Pancreas (tissue), 10 donors: ENCODE results near the gene FIBIN. TPM values are rescaled to one million over a fixed set of nuclear protein-coding genes. Genes with fewer than 3 reads are reported as not detected.

Source experiments
- ATAC-seq, 4 donors: fragments of 200-7000 bp; cut with Tn5 transposase; one replicate each; pipeline versions ENCODE4 v1.8.0 to v1.9.1; 2020; ENCODE audit warnings: mild to moderate bottlenecking in 4 of 4, moderate library complexity in 4 of 4
- DNase-seq, 6 donors: peaks; one replicate each; pipeline ENCODE4 v3.0.0-alpha.2; 2020
- FAIRE-seq: peaks from 2 replicates; lab custom pipeline; 2012; peaks lifted over from hg19 to GRCh38; lab: Jason Lieb, UNC
- H3K27ac ChIP-seq, 4 donors: fragments of 200-600 bp; sonication (generic); 1 replicate in 3 of 4; 2 replicates in 1 of 4; pipeline versions ENCODE4 v1.5.0 to v1.8.0; 2020
- H3K27me3 ChIP-seq, 4 donors: fragments of 200-600 bp; one replicate each; pipeline ENCODE4 v1.8.0; 2021
- H3K36me3 ChIP-seq, 3 donors: fragments of 200-600 bp; sonication (generic) in 1 of 3; one replicate each; pipeline versions ENCODE4 v1.5.0 to v1.8.0; 2020 to 2021
- H3K4me1 ChIP-seq, 3 donors: fragments of 200-600 bp; one replicate each; pipeline ENCODE4 v1.8.0; 2021
- H3K4me3 ChIP-seq, 4 donors: fragments of 200-600 bp; sonication (generic) in 2 of 4; one replicate each; pipeline versions ENCODE4 v1.5.0 to v1.8.0; 2020 to 2021
- H3K9me3 ChIP-seq, 4 donors: fragments of 200-600 bp; one replicate each; pipeline ENCODE4 v1.8.0; 2021
- CTCF ChIP-seq, 4 donors: fragments of 200-600 bp; sonication (generic) in 3 of 4; IDR thresholded peaks; one replicate each; pipeline versions ENCODE4 v1.5.0 to v1.8.0; 2021; ENCODE audit warnings: antibody characterized with exemption in 4 of 4
- WGBS, 2 donors: extraction: QIAGEN DNeasy Blood & Tissue Kit; methylation state at CpG; one replicate each; pipeline ENCODE4 v1.1.7; 2013; 5-methylcytosine and 5-hydroxymethylcytosine counted together
- intact Hi-C, 3 donors: fragments of 100-400 bp; cut with DNase I; formaldehyde crosslinking; loops; one replicate each; pipeline versions ENCODE4 v1.11.1 to v1.14.2; 2022
- polyA plus RNA-seq, 2 donors: library from polyadenylated mRNA; stranded (reverse); fragments of 200-250 nt; gene quantifications; one replicate each; pipeline ENCODE4 v1.2.3, GENCODE V29; 2013
- total RNA-seq, 6 donors: library from RNA; stranded (reverse); fragmentation: NEBNext Ultra II Directional in 4 of 6; extraction: Animal tissue kit (Norgen Biotek cat#: 25700) in 4 of 6; gene quantifications; one replicate each; pipeline versions ENCODE4 v1.2.1 to v1.2.4, GENCODE V29; 2021 to 2023
- donor health status: healthy with polysubstance abuse.
- donor health status: DM: no; HTN: no; CAD: no; lungs with moderate emphysema.
- donor health status: DM: no; HTN: no; CAD: no.
- donor health status: control.
- donor health status: control.
- donor health status: Bipolar disorder and iron deficiency.
- donor health status: DM: yes; HTN: yes; CAD: no.
- donor health status: DM: no; HTN: no; CAD: no.
- donor health status: DM: no; HTN: no; CAD: no.
- donor health status: DM: yes; HTN: yes; CAD: no.

Gene FIBIN
- total and polyA plus RNA-seq, 8 donors = 1.0 to 4.5 (median 2.0) TPM

DNA sequence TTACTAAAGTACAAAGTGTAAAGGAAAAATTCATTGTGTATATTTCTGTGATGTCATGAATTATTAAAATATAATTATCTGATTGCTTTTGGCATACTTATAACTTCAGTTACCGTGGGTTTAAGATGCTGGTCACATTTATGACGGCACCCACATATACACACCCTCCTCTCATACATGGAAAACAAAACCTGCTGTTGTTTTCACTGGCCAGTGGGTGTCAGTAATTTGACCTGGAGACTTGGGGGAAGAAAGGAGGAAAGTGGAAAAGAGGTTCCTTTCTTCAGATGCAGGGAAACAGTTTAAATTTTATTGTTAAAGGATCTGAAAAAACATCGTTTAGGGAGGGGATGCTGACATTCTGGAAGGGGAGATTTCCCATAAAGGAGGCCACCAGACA, 46.0 kb downstream of the FIBIN start:
- intact Hi-C loops = no loop called here

GRCh38 chr11:27040302-27041115, 46.6 kb downstream of the FIBIN start, which contains the start of gene BBOX1:
BBOX1 (plus strand) TSS chr11:27040815; CDS start chr11:27055431, 14,616 bp downstream.
- no peak within 1 kb of the TSS for H3K4me3 ChIP-seq
- WGBS, 2 donors = 37 to 48% methylated on average over 4 of the region's 4 CpGs
- intact Hi-C loops = no loop called here
- no peak for TF ChIP-seq CTCF (IDR thresholded peaks at IDR 0.05)
- H3K27ac ChIP-seq = peak within 1 kb of the TSS in 2 of 4 donors; percentile 21 to 44
- H3K27me3 ChIP-seq = no peaks in the 10 kb centered on the region
- ATAC-seq (peak; percentile 38 to 76 (median 70)), FAIRE-seq (no peak), DNase-seq (peak in 3 of 6 donors; percentile 23 to 38 (median 27))
- no peaks in the 10 kb centered on the region for H3K9me3 ChIP-seq
- no peaks in the 10 kb centered on the region for H3K4me1 ChIP-seq
- H3K36me3 ChIP-seq = no peaks in the 10 kb centered on the region

More for the DNA sequence above, 46.0 kb downstream of the FIBIN start:
- Histone ChIP-seq H3K9me3 (no peaks in the 10 kb centered on the region), H3K36me3 (no peaks in the 10 kb centered on the region), H3K27ac (peak overlapping the region in 2 of 4 donors; percentile 21 to 44), H3K4me1 (no peaks in the 10 kb centered on the region), H3K4me3 (no peak overlapping the region), H3K27me3 (no peaks in the 10 kb centered on the region)
- no peak for ATAC-seq
- TF ChIP-seq CTCF (IDR thresholded peaks at IDR 0.05) = no peak
- no peak for DNase-seq
- 48 to 58% methylated on average over 3 of the region's 3 CpGs for WGBS, 2 donors
- FAIRE-seq = no peak

DNA sequence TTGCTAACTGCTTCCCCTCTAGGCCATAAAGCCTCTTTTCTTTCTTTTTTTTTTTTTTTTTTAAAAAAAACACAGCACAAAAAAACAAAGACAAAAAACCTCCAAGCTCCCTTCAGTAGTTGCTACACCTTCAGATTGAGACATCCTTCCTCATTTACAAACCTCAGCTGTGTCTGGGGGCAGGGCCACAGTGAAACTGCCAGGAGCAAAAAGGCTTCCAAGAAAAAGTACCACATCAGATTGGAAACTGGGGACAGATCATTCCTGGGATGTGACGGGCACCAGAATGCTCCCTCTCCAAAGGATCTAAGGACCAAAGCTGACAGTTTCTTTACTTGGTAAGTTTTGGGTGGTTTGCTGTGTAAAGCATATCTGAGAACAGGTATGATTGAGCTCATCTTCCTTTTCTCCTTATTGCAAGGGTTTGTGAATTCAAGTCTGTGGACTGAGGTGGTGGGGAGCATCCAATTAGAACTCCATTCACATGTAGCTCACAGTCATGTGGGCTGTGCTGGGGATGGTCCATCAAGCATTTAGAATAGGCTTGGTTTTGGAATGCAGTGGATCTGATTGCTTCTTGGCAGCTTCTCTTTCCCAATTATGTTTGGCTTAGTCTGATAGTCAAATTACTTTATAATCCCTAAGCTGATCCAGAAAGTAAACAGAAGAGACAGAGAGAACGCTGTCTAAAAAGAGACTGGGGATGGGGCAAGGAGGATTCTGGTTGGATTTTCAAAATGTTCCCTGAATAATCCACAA, 47.4 kb downstream of the FIBIN start:
- Histone ChIP-seq H3K9me3 (no peaks in the 10 kb centered on the region), H3K4me3 (no peak overlapping the region), H3K36me3 (no peaks in the 10 kb centered on the region), H3K27ac (peak overlapping the region in 2 of 4 donors; percentile 21 to 44), H3K4me1 (no peaks in the 10 kb centered on the region), H3K27me3 (no peaks in the 10 kb centered on the region)
- 49 to 59% methylated on average over 2 of the region's 2 CpGs for WGBS, 2 donors
- FAIRE-seq (no peak), DNase-seq (no peak), ATAC-seq (peak in 1 of 4 donors; percentile 27)
- no peak for TF ChIP-seq CTCF (IDR thresholded peaks at IDR 0.05)
- intact Hi-C loops = no loop called here

Other genes starting within 250 kb of the FIBIN start
- 1 to 10 TPM in 2 of 6 donors, under 1 TPM in 4; 0.14 to 2.2 (median 0.52) TPM for gene BBOX1, start 46.7 kb downstream of the FIBIN start, total RNA-seq
- under 1 TPM; 0.23 to 0.40 TPM for gene BBOX1, start 46.7 kb downstream of the FIBIN start, polyA plus RNA-seq